DND-41 (cell line): ENCODE results near the gene RAD23B.

ENCODE experiments used
- ATAC-seq: fragments of 200-7000 bp; cut with Tn5 transposase; 3 replicates; pipeline ENCODE4 v1.9.1; 2021; ENCODE audit warnings: low read depth; ENCODE audit not compliant: insufficient read depth
- DNase-seq: peaks from one replicate; pipeline ENCODE4 v3.0.0-alpha.2; 2020
- H2AFZ ChIP-seq: 2 replicates; pipeline ENCODE4 v1.6.0; 2012; ENCODE audit warnings: low read depth, low read length
- H3K27ac ChIP-seq: 2 replicates; pipeline ENCODE4 v1.5.1; 2012; ENCODE audit warnings: low read length, inconsistent platforms
- H3K27me3 ChIP-seq: fragments of 200-600 bp; sonication (generic); 2 replicates; pipeline ENCODE4 v1.6.0; 2012; ENCODE audit warnings: low read length, mild to moderate bottlenecking, inconsistent platforms; ENCODE audit not compliant: insufficient read depth, poor library complexity
- H3K36me3 ChIP-seq: 2 replicates; pipeline ENCODE4 v1.5.1; 2012; ENCODE audit warnings: low read length, inconsistent platforms; ENCODE audit not compliant: insufficient read depth
- H3K4me1 ChIP-seq: 2 replicates; pipeline ENCODE4 v1.5.1; 2012; ENCODE audit warnings: mild to moderate bottlenecking, low read length; ENCODE audit not compliant: insufficient read depth
- H3K4me2 ChIP-seq: 2 replicates; pipeline ENCODE4 v1.6.0; 2012; ENCODE audit warnings: mild to moderate bottlenecking, moderate library complexity, low read length, inconsistent platforms; ENCODE audit not compliant: insufficient read depth
- H3K4me3 ChIP-seq, 2 experiments: fragments of 200-600 bp in 1 of 2; shearing (Covaris generic) in 1 of 2; 2 replicates each; pipeline ENCODE4 v1.5.1; 2012 to 2016; ENCODE audit warnings: inconsistent platforms in 2 of 2, low read length in 2 of 2, mild to moderate bottlenecking in 2 of 2, low read depth in 1 of 2, moderate library complexity in 1 of 2
- H3K79me2 ChIP-seq: 2 replicates; pipeline ENCODE4 v1.6.0; 2012; ENCODE audit warnings: low read length, inconsistent platforms; ENCODE audit not compliant: insufficient read depth
- H3K9ac ChIP-seq: 2 replicates; pipeline ENCODE4 v1.6.0; 2012; ENCODE audit warnings: low read depth, mild to moderate bottlenecking, inconsistent platforms, low read length, moderate library complexity
- H3K9me3 ChIP-seq: 2 replicates; pipeline ENCODE4 v1.5.1; 2012; ENCODE audit warnings: low read length, moderate library complexity, mild to moderate bottlenecking, inconsistent platforms; ENCODE audit not compliant: insufficient read depth, severe bottlenecking
- H4K20me1 ChIP-seq: 2 replicates; pipeline ENCODE4 v1.6.0; 2012; ENCODE audit warnings: low read length; ENCODE audit not compliant: insufficient read depth
- EZH2 ChIP-seq: IDR thresholded peaks from 3 replicates; pipeline ENCODE4 v1.6.1; 2012; ENCODE audit warnings: borderline replicate concordance, low read depth, mild to moderate bottlenecking, moderate library complexity, low read length, inconsistent platforms; ENCODE audit not compliant: severe bottlenecking
- TF ChIP-seq, protein P1 (sequence below): IDR thresholded peaks from 2 replicates; pipeline ENCODE4 v1.5.1; 2012; ENCODE audit warnings: borderline replicate concordance, low read length, moderate library complexity, mild to moderate bottlenecking; ENCODE audit not compliant: poor library complexity, severe bottlenecking; ENCODE audit errors: extremely low read depth

Gene RAD23B

DNA sequence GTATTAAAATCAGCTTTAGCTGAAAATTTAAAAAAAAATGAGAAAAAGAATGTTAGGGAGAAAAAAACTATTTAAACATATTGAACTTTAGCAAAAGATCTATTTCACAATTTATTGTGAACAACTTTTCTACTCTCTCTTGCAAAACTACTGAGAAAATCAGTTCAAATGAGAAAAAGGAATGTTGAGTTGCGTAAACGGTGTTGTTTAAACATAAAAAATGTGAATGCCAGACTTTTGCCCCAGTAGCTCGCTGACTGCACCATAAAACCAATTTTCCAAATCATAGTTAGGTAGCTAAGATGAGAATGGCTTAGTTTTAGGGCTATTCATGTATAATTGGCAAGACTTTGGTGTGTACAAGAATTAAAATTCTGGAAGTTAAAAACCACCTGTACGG is 13.4 kb upstream of the RAD23B start:
- Histone ChIP-seq H3K9ac (no peak overlapping the region), H4K20me1 (no peaks in the 10 kb centered on the region), H3K9me3 (no peaks in the 10 kb centered on the region), H3K27me3 (peaks cover 9% of the 10 kb centered on the region), H3K4me2 (no peak overlapping the region), H3K79me2 (no peaks in the 10 kb centered on the region), H3K4me1 (no peaks in the 10 kb centered on the region), H2AFZ (no peak overlapping the region), H3K4me3 (no peak overlapping the region), H3K36me3 (no peaks in the 10 kb centered on the region), H3K27ac (no peak overlapping the region)
- no peak for TF ChIP-seq EZH2
- TF ChIP-seq, protein P1, sequence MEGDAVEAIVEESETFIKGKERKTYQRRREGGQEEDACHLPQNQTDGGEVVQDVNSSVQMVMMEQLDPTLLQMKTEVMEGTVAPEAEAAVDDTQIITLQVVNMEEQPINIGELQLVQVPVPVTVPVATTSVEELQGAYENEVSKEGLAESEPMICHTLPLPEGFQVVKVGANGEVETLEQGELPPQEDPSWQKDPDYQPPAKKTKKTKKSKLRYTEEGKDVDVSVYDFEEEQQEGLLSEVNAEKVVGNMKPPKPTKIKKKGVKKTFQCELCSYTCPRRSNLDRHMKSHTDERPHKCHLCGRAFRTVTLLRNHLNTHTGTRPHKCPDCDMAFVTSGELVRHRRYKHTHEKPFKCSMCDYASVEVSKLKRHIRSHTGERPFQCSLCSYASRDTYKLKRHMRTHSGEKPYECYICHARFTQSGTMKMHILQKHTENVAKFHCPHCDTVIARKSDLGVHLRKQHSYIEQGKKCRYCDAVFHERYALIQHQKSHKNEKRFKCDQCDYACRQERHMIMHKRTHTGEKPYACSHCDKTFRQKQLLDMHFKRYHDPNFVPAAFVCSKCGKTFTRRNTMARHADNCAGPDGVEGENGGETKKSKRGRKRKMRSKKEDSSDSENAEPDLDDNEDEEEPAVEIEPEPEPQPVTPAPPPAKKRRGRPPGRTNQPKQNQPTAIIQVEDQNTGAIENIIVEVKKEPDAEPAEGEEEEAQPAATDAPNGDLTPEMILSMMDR, result no peak
- ATAC-seq (no peak), DNase-seq (no peak)

- H3K4me2 ChIP-seq, result no peak overlapping the region
- no peaks in the 10 kb centered on the region for H3K9me3 ChIP-seq
- TF ChIP-seq EZH2, result no peak
- TF ChIP-seq, protein P1, result no peak
- no peaks in the 10 kb centered on the region for H4K20me1 ChIP-seq
- H3K27ac ChIP-seq, result no peak overlapping the region
- H3K27me3 ChIP-seq, result peaks cover 9% of the 10 kb centered on the region
- H3K79me2 ChIP-seq, result no peaks in the 10 kb centered on the region
- H3K4me3 ChIP-seq, result no peak overlapping the region
- DNase-seq, result no peak
- no peak overlapping the region for H3K9ac ChIP-seq
- no peak overlapping the region for H2AFZ ChIP-seq
- H3K36me3 ChIP-seq, result no peaks in the 10 kb centered on the region
- H3K4me1 ChIP-seq, result no peaks in the 10 kb centered on the region
- ATAC-seq, result no peak
Measured at GRCh38 chr9:107270082-107270481, 13.0 kb upstream of the RAD23B start.

DNA sequence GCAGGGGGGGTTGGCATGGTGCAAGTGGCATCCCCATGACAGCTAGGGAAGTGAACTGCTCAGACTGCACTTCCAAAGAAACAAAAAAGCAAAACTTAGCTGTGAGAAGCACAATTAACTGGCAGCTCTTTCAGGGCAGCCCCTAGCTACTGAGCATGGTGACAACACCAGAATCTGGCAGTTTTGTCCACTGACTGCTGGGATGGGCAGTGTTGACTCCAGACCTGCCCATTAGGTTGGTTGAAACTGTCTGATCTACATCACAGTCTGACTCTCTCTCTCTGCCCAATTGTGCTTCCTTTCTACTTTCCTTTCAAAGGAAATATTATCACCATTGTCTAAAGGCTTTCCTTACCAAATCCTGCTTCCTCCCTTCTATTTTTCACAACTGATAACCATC is 12.5 kb upstream of the RAD23B start:
- Histone ChIP-seq H3K4me2 (no peak overlapping the region), H2AFZ (no peak overlapping the region)

More for the DNA sequence above, 12.5 kb upstream of the RAD23B start:
- Histone ChIP-seq H3K27ac (no peak overlapping the region), H3K36me3 (no peaks in the 10 kb centered on the region), H3K4me3 (no peak overlapping the region), H3K79me2 (no peaks in the 10 kb centered on the region), H4K20me1 (no peaks in the 10 kb centered on the region), H3K9me3 (no peaks in the 10 kb centered on the region), H3K9ac (no peak overlapping the region), H3K4me1 (no peaks in the 10 kb centered on the region), H3K27me3 (peaks cover 9% of the 10 kb centered on the region)
- DNase-seq (no peak), ATAC-seq (no peak)
- TF ChIP-seq EZH2, result no peak
- TF ChIP-seq, protein P1, result no peak
